HG03159 (cell line): Measurements from ENCODE around the gene CTPS2.
"Not testable (repeated sequence)": the region's sequence is repeated elsewhere in the genome, so short reads cannot be mapped to it uniquely, and the experiment has no call there.

Source experiments
- ATAC-seq: cut with Tn5 transposase; IDR thresholded peaks from one replicate; pipeline ENCODE4 v1.9.1; 2021; ENCODE audit warnings: mild to moderate bottlenecking, moderate library complexity; ENCODE audit not compliant: unreplicated experiment

The CTPS2 gene

GRCh38 chrX:16610121-16610621 is 102.3 kb downstream of the CTPS2 start:
- ATAC-seq, result no peak

DNA sequence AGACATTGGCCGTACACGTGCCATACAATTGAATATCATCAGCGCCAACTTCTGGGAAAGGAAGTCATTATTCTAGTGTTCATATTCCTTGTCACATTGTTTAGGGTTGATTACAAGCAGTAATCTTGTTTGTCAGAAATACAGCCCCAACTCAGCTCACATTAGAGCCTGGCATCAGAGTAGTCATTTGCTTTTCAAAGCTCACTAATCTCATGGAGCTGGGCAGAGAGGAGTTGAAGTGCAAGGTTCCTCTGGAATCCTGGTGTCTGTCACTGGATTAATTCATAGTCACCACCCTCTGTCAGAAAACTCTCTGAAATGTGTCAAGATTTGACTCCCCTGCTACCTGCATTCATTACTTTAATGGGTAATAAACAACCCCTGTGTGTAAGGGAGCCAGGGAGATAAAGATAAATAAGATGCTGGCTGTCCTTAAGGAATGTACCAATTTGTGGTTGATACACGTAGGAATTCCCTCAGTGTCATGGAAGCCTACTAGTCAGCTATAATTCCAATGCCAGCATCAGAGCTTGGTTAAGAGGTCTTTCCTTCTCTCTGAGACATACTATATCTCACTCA is 106.2 kb downstream of the CTPS2 start:
- ATAC-seq, result no peak

GRCh38 chrX:16604337-16604736 is 108.1 kb downstream of the CTPS2 start:
- no peak for ATAC-seq

GRCh38 chrX:16603822-16604221 is 108.6 kb downstream of the CTPS2 start:
- no peak for ATAC-seq

DNA sequence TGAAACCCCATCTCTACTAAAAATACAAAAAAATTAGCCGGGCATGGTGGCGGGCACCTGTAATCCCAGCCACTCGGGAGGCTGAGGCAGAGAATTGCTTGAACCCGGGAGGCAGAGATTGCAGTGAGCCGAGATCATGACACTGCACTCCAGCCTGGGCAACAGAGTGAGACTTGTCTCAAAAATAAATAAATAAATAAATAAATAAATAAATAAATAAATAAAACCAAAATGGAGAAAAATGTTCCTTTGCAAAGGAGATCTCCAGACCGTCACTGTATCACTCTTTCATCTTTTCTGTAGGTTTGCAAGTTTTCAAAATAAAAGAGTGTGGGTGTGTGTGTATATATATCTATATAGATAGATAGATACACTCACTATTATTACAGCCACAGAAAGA is 109.2 kb downstream of the CTPS2 start:
- ATAC-seq, result not testable (repeated sequence)

- ATAC-seq, result no peak
These were observed 110.6 kb downstream of the CTPS2 start for GRCh38 chrX:16601885-16602284.

GRCh38 chrX:16594490-16594889 is 118.0 kb downstream of the CTPS2 start:
- ATAC-seq, result no peak

DNA sequence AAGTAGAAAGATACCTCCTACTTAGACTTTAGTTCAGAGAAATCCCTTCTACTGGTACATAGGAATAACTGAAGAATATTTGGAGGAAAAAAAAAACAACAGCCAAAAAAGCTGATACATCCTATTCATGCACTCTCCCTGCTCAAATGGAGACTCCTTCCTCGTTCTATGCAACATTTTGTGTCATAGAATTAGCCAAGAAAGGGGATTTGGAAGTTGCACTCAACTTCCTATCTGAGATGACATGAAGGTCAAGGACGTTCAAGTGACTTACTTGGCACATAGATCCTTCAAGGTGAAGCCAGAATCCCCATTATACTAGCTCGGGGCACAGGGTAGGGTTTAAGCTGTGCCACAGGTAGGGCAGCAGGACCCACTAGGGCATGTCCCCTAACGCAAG is 118.7 kb downstream of the CTPS2 start:
- no peak for ATAC-seq

DNA sequence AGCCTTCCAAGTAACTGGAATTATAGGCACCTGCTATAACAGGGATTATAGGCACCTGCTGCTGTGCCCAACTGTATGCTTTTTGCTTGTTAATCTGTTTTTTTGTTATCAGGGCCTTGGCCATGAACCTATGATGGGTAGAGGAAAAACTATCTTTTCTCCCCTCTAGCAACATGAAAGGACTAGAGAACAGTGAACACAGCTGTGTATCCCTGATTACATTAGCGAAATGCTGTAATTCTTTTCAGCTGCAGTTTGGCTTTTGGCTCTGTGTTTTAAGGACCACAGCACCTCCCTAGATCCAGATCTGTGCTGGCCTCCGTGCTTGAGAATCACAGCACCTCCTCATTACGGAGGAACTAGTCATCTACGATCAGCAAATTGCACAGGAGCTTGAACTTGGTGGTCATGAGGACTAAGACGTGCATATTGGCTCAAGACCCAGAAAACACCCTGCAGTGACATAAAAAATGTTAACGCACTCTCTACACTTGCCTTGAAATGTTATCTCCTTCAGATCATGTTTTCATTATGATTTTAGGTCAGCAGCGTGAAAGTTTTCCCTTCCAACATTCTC is 120.2 kb downstream of the CTPS2 start:
- ATAC-seq, result no peak

- ATAC-seq, result no peak
These were observed 122.6 kb downstream of the CTPS2 start for GRCh38 chrX:16589826-16590225.

DNA sequence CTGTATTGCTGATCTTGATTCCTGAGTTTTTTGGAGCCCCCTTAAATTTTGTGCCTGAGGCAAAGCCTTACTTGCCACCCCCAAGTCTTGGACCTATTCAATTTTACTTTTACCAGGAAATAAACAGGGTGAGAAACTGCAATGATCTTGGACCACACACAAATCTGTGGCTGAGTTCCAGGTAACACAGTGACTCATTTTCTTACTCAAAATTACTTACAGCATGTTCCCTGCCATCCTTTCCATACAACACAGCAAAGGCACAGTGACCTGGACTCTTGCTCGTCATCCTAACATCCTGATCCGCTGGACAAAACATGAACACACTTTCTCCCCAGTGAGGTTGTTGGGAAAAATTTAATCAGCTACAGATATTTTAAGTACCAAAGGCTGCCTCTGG is 123.3 kb downstream of the CTPS2 start:
- ATAC-seq, result no peak

GRCh38 chrX:16588266-16588665 is 124.2 kb downstream of the CTPS2 start:
- no peak for ATAC-seq

DNA sequence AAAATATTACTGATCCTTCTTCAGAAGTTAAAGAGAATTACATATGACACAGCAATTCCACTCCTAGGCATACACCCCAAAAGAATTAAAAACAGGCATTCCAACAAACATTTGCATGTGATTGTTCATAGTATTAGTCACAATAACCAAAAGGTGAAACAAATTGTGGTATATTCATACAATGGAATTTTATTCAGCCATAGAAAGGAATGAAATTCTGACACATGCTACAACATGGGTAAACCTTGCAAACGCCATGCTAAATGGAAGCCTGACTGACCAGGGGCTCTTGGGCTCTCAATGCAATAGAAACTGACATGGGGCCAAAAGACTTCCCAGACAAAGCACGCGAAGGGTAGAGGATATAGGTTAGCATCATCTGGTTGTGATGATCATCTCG is 124.6 kb downstream of the CTPS2 start:
- no peak for ATAC-seq

- ATAC-seq, result no peak
These were observed 125.9 kb downstream of the CTPS2 start for GRCh38 chrX:16586377-16587112.

- ATAC-seq, result no peak
These were observed 126.7 kb downstream of the CTPS2 start for GRCh38 chrX:16585486-16586376.

DNA sequence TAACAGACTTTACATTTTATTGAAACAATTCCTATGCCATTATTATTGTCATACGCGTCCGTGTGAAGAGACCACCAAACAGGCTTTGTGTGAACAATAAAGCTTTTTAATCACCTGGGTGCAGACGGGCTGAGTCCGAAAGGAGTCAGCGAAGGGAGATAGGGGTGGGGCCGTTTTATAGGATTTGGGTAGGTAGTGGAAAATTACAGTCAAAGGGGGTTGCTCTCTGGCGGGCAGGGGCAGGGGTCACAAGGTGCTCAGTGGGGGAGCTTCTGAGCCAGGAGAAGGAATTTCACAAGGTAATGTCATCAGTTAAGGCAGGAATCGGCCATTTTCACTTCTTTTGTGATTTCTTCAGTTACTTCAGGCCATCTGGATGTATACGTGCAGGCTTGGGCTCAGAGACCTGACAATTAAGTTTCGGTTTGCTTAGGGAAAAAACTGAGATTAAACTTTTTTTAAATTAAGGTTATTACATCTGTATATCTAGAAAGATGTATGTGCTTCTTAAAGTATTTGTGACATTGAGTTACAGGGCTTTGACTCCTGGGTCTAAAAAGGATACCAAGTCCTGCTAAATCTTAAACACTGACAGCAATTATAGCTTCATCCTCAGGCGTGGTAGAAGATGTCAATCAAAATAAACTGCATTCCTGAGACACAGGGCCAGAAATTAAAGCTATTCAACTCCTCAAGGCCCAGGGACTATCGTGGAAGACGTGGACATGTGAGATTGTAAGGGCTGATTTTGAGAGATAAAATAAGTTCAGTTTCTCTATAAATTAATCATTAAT is 132.3 kb downstream of the CTPS2 start:
- ATAC-seq, result not testable (repeated sequence)

DNA sequence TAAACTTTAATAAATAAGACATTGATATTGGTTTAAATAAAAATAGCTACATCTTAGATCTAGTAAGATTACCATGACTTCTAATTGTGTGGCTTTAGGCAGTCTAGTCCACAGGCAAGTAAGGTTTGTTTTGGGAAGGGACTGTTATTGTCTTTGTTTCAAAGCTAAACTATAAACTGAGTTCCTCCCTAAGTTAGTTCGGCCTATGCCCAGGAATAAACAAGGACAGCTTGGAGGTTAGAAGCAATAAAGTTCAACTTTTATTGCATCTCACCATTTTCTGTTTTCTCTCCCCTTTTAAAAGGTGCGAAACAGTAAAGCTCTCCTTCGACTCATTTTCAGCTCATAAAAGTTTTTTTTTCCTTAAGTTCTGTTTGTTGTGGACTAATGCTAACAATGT is 133.0 kb downstream of the CTPS2 start:
- no peak for ATAC-seq

DNA sequence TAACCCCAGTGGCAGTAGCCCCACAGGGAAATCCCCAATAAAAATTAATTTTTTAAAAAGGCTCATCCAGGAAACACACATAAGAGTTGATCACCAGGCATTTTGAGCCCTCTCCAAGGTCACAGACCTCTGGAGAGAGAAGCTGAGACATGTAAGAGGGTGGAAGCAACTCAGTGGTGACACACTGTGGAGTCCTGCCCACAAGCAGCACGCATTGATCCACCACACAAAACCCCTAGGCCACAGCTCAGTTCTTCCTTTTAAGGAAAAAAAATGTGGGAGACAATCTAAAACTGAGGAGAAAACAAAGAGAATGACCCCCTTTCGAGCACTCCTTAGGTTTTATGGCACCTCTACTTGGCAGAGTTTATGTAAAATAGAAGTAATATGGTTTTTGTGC is 134.3 kb downstream of the CTPS2 start:
- ATAC-seq, result no peak

DNA sequence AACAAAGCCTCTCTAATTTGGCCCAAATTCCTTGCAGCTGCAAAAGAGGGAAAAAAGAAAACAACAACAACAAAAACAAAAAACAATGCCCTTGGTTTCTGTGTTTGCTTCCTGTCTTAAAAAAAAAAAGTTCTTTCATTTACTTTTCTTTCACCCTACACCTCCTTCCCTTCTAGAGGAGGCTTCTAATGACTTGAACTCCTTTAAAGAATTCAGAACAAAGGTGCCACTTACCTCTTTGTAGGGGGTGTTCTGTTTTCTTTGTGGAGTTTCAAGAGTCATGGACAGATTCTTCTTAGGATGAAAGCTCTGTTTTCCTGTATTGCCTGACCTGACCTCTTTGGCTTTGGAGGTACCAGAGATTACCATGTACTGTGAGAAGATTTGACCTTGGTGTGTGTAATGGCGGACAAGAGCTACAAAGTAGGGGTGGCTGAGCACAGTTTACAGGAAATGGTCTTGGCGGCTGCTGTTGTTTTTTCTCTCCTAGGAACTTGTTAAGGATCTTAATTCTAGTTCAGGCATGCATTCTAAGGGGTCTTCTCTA is 134.9 kb downstream of the CTPS2 start:
- ATAC-seq, result no peak

DNA sequence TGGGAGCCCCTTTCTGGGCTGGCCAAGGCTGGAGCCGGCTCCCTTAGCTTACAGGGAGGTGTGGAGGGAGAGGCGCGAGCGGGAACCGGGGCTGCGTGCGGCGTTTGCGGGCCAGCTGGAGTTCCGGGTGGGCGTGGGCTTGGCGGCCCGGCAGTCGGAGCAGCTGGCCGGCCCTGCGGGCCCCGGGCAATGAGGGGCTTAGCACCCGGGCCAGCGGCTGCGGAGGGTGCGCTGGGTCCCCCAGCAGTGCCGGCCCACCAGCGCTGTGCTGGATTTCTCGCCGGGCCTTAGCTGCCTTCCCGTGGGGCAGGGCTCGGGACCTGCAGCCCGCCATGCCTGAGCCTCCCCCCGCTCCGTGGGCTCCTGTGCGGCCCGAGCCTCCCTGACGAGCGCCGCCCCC is 137.1 kb downstream of the CTPS2 start:
- ATAC-seq, result not testable (repeated sequence)
